K562 (cell line): Measurements from ENCODE around the gene GFRA1. TPM values are rescaled to one million over a fixed set of nuclear protein-coding genes. Genes with fewer than 3 reads are reported as not detected.

Experiments used
- ATAC-seq: fragments of 200-7000 bp; cut with Tn5 transposase; 3 replicates; pipeline ENCODE4 v1.9.1; 2020; ENCODE audit warnings: moderate library complexity
- BruUV-seq: library from RNA; stranded (reverse); fragments of 400-500 nt; replicated peaks from 2 replicates; lab custom pipeline; 2021; lab: Mats Ljungman, UMichigan
- CTCF ChIA-PET: fragments of 300-600 bp; formaldehyde crosslinking; extraction: SDS; loops from one replicate; lab custom pipeline; 2021; ENCODE audit warnings: low intra/inter-chr PET ratio; lab: Yijun Ruan, JAX
- POLR2A ChIA-PET: fragments of 300-600, 350-650 bp; sonication (Branson Sonifier 250); formaldehyde crosslinking; extraction: SDS; loops from one replicate; lab custom pipeline; 2021; ENCODE audit warnings: antibody characterized with exemption, inconsistent platforms; lab: Yijun Ruan, JAX
- DNase-seq, 4 experiments: peaks; one replicate each; pipeline versions ENCODE4 v3.0.0 to v3.0.0-alpha.2; 2011 to 2018; ENCODE audit warnings: low spot score in 3 of 4, mixed read lengths in 3 of 4; ENCODE audit errors: extremely low read depth in 1 of 4
- FAIRE-seq: peaks from 2 replicates; lab custom pipeline; 2011; peaks lifted over from hg19 to GRCh38; lab: Jason Lieb, UNC
- H2AFZ ChIP-seq: 2 replicates; pipeline ENCODE4 v1.6.0; 2011; ENCODE audit warnings: low read depth, low read length, control low read depth, inconsistent platforms
- H3K27ac ChIP-seq: fragments of 200-600 bp; 3 replicates; pipeline ENCODE4 v1.8.0; 2011; ENCODE audit warnings: low read depth, mild to moderate bottlenecking, control low read depth, inconsistent platforms, low read length, moderate library complexity, mixed read lengths; ENCODE audit errors: extremely low read depth
- H3K27me3 ChIP-seq, 2 experiments: fragments of 300-600 bp in 1 of 2; 2 replicates in 1 of 2; 3 replicates in 1 of 2; pipeline versions ENCODE4 v1.6.0 to v1.8.0; 2011; ENCODE audit warnings: inconsistent platforms in 2 of 2, low read length in 2 of 2, mild to moderate bottlenecking in 1 of 2, mixed read lengths in 1 of 2, moderate library complexity in 1 of 2; ENCODE audit not compliant: control insufficient read depth in 2 of 2, insufficient read depth in 2 of 2
- H3K36me3 ChIP-seq: fragments of 300-600 bp; 3 replicates; pipeline ENCODE4 v1.8.0; 2011; ENCODE audit warnings: mild to moderate bottlenecking, low read length, inconsistent platforms; ENCODE audit not compliant: control insufficient read depth, insufficient read depth
- H3K4me1 ChIP-seq, 2 experiments: fragments of 200-600 bp in 1 of 2; replicated peaks in 1 of 2; 2 replicates in 1 of 2; 3 replicates in 1 of 2; pipeline versions ENCODE4 v1.5.1 to v1.8.0; 2011; ENCODE audit warnings: inconsistent platforms in 2 of 2, low read length in 2 of 2, mild to moderate bottlenecking in 1 of 2, mixed read lengths in 1 of 2, moderate library complexity in 1 of 2; ENCODE audit not compliant: control insufficient read depth in 2 of 2, insufficient read depth in 2 of 2
- H3K4me2 ChIP-seq: 2 replicates; pipeline ENCODE4 v1.6.1; 2011; ENCODE audit warnings: low read length, control low read depth, inconsistent platforms, mixed read lengths; ENCODE audit not compliant: insufficient read depth
- H3K4me3 ChIP-seq: fragments of 200-600 bp; sonication (generic), shearing (Covaris generic); 2 replicates; pipeline ENCODE4 v1.5.1; 2016; ENCODE audit warnings: control low read depth, inconsistent platforms
- H3K79me2 ChIP-seq: fragments of 200-600 bp; 3 replicates; pipeline ENCODE4 v1.8.0; 2011; ENCODE audit warnings: low read length, inconsistent platforms; ENCODE audit not compliant: control insufficient read depth, insufficient read depth
- H3K9ac ChIP-seq, 2 experiments: 2 replicates each; pipeline versions ENCODE4 v1.6.0 to v1.6.1; 2011; ENCODE audit warnings: low read depth in 2 of 2, low read length in 2 of 2, control low read depth in 1 of 2, inconsistent platforms in 1 of 2, mild to moderate bottlenecking in 1 of 2, mixed read lengths in 1 of 2; ENCODE audit not compliant: insufficient read depth in 1 of 2
- H3K9me1 ChIP-seq: one replicate; pipeline ENCODE4 v1.6.0; 2011; ENCODE audit warnings: inconsistent platforms, mild to moderate bottlenecking, low read length, moderate library complexity; ENCODE audit not compliant: control insufficient read depth, insufficient read depth
- H3K9me3 ChIP-seq: replicated peaks from 2 replicates; pipeline ENCODE4 v1.5.1; 2011; ENCODE audit warnings: low read depth, low read length, inconsistent platforms; ENCODE audit not compliant: control insufficient read depth, insufficient read depth
- H4K20me1 ChIP-seq: replicated peaks from 2 replicates; pipeline ENCODE4 v1.6.1; 2011; ENCODE audit warnings: low read length, inconsistent platforms, mixed read lengths; ENCODE audit not compliant: control insufficient read depth, insufficient read depth
- ATF4 ChIP-seq: fragments of 450-650 bp; formaldehyde crosslinking; IDR thresholded peaks from 2 replicates; pipeline ENCODE4 v1.4.0; 2022; ENCODE audit warnings: mild to moderate bottlenecking, moderate library complexity
- HMGN3 ChIP-seq: IDR thresholded peaks from 2 replicates; pipeline ENCODE4 v1.6.1; 2011; ENCODE audit warnings: borderline replicate concordance, low read depth, mild to moderate bottlenecking, mixed read lengths, low read length; ENCODE audit not compliant: insufficient read length; ENCODE audit errors: extremely low read depth
- RAD51 ChIP-seq: fragments of 450-650 bp; IDR thresholded peaks from 2 replicates; pipeline ENCODE4 v1.7.1; 2016; ENCODE audit warnings: low read depth, mild to moderate bottlenecking, borderline replicate concordance
- SREBF1 ChIP-seq: fragments of 150-350 bp; IDR thresholded peaks from 2 replicates; pipeline ENCODE4 v1.6.1; 2014; ENCODE audit warnings: antibody characterized with exemption, low read depth, low read length, borderline replicate concordance
- TOE1 ChIP-seq, 2 experiments: fragments of 450-650 bp in 1 of 2; sonication (generic) in 1 of 2; formaldehyde crosslinking in 1 of 2; IDR thresholded peaks; 2 replicates each; pipeline versions ENCODE4 v1.7.1 to v1.8.0; 2016 to 2022; ENCODE audit warnings: borderline replicate concordance in 2 of 2, mild to moderate bottlenecking in 2 of 2, antibody characterized with exemption in 1 of 2, inconsistent platforms in 1 of 2, low read depth in 1 of 2, missing genetic modification reagents in 1 of 2, moderate library complexity in 1 of 2
- XRCC3 ChIP-seq: fragments of 450-650 bp; IDR thresholded peaks from 2 replicates; pipeline ENCODE4 v1.6.1; 2017; ENCODE audit warnings: mild to moderate bottlenecking, moderate library complexity
- ZNF232 ChIP-seq: sonication (generic); formaldehyde crosslinking; IDR thresholded peaks from 2 replicates; pipeline ENCODE4 v1.8.0; 2022; ENCODE audit warnings: mild to moderate bottlenecking, missing genetic modification reagents
- ZNF512 ChIP-seq: IDR thresholded peaks from 2 replicates; pipeline ENCODE4 v1.6.1; 2016; ENCODE audit warnings: missing genetic modification characterization, missing compliant biosample characterization
- ZNF561 ChIP-seq: fragments of 450-650 bp; formaldehyde crosslinking; conservative IDR thresholded peaks from 2 replicates; pipeline ENCODE4 v1.4.0; 2020; ENCODE audit warnings: mild to moderate bottlenecking, moderate library complexity
- ZNF695 ChIP-seq: fragments of 450-650 bp; formaldehyde crosslinking; IDR thresholded peaks from 2 replicates; pipeline ENCODE4 v1.4.0; 2020; ENCODE audit warnings: mild to moderate bottlenecking, moderate library complexity
- WGBS: fragments of 100-300 bp; shearing (Covaris generic); methylation state at CpG from one replicate; pipeline ENCODE4 v1.1.6; 2016; ENCODE audit warnings: low coverage, mixed read lengths; ENCODE audit not compliant: insufficient coverage; ENCODE audit errors: missing lambda C conversion rate; 5-methylcytosine and 5-hydroxymethylcytosine counted together
- in situ Hi-C: fragments of 300-500 bp; cut with MboI; formaldehyde crosslinking; loops from 4 replicates; pipeline ENCODE4 v1.15.0; 2018; ENCODE audit warnings: inconsistent platforms, mixed read lengths
- intact Hi-C: fragments of 100-400 bp; cut with micrococcal nuclease; formaldehyde crosslinking; loops from 2 replicates; pipeline ENCODE4 v1.14.2; 2022
- polyA plus RNA-seq, 8 experiments: library from polyadenylated mRNA; depleted of rRNA in 4 of 8; stranded (reverse) in 5 of 8; unstranded in 3 of 8; fragments of >200 nt; fragmentation: Nextera tagmentation in 2 of 8; fragmentation: Illumina TruSeq in 1 of 8; extraction: Ambion mirVana in 2 of 8; extraction: Trizol in 1 of 8; gene quantifications; 2 replicates each; pipeline versions ENCODE4 v1.2.1 to v1.2.3, GENCODE V29; 2011 to 2014; ENCODE audit warnings: inconsistent platforms in 1 of 8, missing spikeins in 1 of 8
- total RNA-seq, 7 experiments: library from RNA; depleted of rRNA in 6 of 7; stranded (reverse); fragments of >200 nt in 6 of 7; fragmentation: Illumina TruSeq in 2 of 7; extraction: Trizol in 2 of 7; gene quantifications; 2 replicates each; pipeline versions ENCODE4 v1.2.1 to v1.2.3, GENCODE V29; 2011 to 2021; ENCODE audit warnings: low replicate concordance in 1 of 7
- TF ChIP-seq, protein P1 (sequence below): fragments of 250-450 bp; sonication (Bioruptor Pico); IDR thresholded peaks from 2 replicates; pipeline ENCODE4 v1.8.0; 2021; ENCODE audit warnings: moderate library complexity, mild to moderate bottlenecking, inconsistent platforms
- TF ChIP-seq, protein P2 (sequence below): fragments of 450-650 bp; IDR thresholded peaks from 2 replicates; pipeline ENCODE4 v1.6.1; 2014; ENCODE audit warnings: low read depth, mild to moderate bottlenecking, moderate library complexity, borderline replicate concordance

Gene GFRA1
- total and polyA plus RNA-seq, 9 of the 15 experiments (the other 6 are each of a cell fraction or from before 2014, with no cell fraction given): 0.04 TPM; not detected in 8

GRCh38 chr10:116132780-116133399 lies 140.1 kb downstream of the GFRA1 start (continued):
- no peak for TF ChIP-seq ATF4
- no peak for TF ChIP-seq RAD51

DNA sequence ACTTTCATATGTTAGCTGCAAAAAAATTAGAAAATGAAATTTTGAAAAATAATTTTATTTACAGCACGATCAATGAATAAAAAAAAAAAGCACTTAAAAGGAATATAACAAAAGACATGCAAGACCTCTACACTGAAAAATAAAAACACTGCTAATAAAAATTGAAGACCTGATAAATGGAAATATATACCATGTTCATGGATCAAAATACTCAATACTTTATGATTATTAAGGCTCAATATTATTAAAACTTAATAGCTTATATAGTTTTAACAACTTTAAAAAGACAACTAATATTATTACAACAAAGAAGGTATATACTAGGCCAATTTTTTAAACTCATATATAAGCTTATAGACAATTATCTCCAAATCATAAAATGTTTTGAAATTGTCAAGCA lies 143.0 kb downstream of the GFRA1 start:
- TF ChIP-seq, protein P1, sequence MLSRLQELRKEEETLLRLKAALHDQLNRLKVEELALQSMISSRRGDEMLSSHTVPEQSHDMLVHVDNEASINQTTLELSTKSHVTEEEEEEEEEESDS (CRISPR knock-in tag): no peak
- TF ChIP-seq XRCC3 (no peak), ZNF561 (CRISPR knock-in tag) (no peak), TOE1 (IDR thresholded peaks at IDR 0.05; ENCODE audit: borderline replicate concordance) (no peak), TOE1 (CRISPR knock-in tag; IDR thresholded peaks at IDR 0.05; ENCODE audit: borderline replicate concordance, low read depth) (no peak), SREBF1 (no peak), ZNF232 (CRISPR knock-in tag) (no peak), HMGN3 (no peak), ZNF695 (CRISPR knock-in tag) (no peak), ZNF512 (tag) (no peak)
- TF ChIP-seq, protein P2, sequence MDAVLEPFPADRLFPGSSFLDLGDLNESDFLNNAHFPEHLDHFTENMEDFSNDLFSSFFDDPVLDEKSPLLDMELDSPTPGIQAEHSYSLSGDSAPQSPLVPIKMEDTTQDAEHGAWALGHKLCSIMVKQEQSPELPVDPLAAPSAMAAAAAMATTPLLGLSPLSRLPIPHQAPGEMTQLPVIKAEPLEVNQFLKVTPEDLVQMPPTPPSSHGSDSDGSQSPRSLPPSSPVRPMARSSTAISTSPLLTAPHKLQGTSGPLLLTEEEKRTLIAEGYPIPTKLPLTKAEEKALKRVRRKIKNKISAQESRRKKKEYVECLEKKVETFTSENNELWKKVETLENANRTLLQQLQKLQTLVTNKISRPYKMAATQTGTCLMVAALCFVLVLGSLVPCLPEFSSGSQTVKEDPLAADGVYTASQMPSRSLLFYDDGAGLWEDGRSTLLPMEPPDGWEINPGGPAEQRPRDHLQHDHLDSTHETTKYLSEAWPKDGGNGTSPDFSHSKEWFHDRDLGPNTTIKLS: no peak
- TF ChIP-seq, all 486 proteins: peak for 0
- DNase-seq (no peak), ATAC-seq (no peak), FAIRE-seq (no peak)
- H3K4me2 ChIP-seq: no peak overlapping the region
- 0% methylated on average over 1 of the region's 1 CpG for WGBS
- H3K4me3 ChIP-seq: no peak overlapping the region
- H3K27me3 ChIP-seq: no peaks in the 10 kb centered on the region
- intact Hi-C loops: no loop called here
- no peaks in the 10 kb centered on the region for H3K4me1 ChIP-seq
- H3K36me3 ChIP-seq: no peaks in the 10 kb centered on the region
- H3K9ac ChIP-seq: no peak overlapping the region
- no peaks in the 10 kb centered on the region for H3K9me3 ChIP-seq
- in situ Hi-C loops: no loop called here
- no peaks in the 10 kb centered on the region for H3K9me1 ChIP-seq
- no peaks in the 10 kb centered on the region for H4K20me1 ChIP-seq
- H2AFZ ChIP-seq: no peak overlapping the region
- BruUV-seq: no TSS peak
- H3K79me2 ChIP-seq: no peaks in the 10 kb centered on the region
- no peak overlapping the region for H3K27ac ChIP-seq
- ChIA-PET CTCF (no interaction called here), POLR2A (no interaction called here)
